SKM-1 (cell line): Measurements from ENCODE around the gene SLC27A4.

ENCODE experiments used
- DNase-seq: peaks from one replicate; lab custom pipeline; 2025; ENCODE audit not compliant: unreplicated experiment; lab: John Stamatoyannopoulos, UW

Gene SLC27A4

DNA sequence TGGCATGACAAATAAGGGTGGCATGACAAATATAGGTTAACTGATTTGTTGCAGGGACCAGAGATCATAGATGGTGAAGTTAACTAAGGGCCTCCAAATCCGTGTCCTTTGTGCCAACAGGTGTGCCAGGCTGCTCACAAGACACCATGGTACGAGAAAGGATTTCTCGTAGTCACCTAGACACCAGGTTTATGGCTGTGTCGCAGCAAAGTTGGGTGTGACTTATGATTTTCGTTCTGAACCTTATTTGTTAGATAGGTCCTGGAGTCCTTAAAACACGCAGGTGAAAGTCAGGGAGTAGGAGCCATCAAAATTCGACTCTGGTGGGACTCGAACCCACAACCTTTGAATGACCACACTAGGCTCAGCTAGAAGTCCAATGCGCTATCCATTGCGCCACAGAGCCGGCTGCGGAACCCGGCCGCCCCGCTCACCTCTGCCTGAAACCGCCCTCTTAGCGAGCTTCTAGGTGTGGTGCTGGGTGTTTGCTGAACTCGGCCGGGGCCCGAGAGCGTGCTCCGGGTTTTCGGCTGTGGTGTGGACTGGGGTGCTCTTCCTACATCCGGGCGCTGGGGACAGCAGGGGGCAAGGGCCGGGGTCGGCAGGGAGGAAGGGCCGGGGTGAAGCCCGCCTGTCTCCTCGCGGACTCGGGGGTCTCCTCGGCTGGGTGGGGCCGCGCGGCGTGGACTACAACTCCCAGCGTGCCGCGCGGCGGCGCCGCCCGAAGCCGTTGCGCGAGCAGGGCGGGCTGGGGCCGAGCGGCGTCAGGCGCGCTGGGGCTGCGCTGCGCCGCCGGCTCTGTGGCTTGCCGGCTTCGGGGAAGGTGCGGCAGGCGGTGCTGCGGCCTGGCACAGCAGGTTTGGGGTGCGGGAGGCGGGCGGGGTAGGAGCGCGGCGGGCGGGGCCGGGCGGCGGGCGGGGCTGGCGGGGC is at the start of gene SLC27A4:
TSS of gene SLC27A4 (plus strand) at position 767 of the 930 bp plus-strand sequence. CDS start 2,606 bp downstream, outside the sequence.
- DNase-seq: peak; percentile 26

DNA sequence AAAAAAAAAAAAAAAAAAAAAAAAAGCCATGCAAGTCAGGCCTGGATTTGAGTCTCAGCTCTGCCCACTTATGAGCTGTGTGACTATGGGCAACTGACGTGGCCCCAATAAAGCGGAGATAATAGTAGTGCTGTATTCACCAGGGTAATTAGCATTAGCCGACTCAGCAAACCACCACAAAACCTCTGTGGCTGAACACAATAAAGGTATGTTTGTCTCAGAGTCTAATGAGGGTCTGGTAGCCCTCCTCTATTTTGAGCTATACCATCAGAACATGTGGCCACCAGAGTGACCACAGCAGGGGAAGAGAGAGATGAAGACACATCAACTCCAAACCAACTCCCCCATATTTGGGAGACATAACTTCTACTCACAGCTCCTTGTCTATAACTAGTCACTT is 48.3 kb upstream of the SLC27A4 start:
- DNase-seq: no peak

DNA sequence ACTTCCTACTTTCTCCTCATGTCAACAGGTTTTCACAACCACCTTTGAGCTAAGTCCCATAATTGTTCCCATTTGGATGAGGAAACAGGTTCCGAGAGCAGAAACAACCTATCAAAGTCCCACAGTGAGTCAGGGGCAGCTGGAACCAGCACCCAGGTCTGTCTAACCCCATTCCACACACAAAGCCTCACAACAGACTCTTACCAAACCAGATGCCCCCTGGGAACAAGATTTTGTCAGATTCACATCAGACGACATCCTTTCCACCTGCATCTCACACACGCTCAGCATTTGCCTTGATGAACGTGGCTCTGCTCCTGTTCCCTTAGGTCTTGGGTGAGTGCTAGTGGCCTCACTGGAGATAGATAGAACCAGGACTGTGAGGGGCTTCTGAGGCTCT is 47.2 kb upstream of the SLC27A4 start:
- DNase-seq: no peak

DNA sequence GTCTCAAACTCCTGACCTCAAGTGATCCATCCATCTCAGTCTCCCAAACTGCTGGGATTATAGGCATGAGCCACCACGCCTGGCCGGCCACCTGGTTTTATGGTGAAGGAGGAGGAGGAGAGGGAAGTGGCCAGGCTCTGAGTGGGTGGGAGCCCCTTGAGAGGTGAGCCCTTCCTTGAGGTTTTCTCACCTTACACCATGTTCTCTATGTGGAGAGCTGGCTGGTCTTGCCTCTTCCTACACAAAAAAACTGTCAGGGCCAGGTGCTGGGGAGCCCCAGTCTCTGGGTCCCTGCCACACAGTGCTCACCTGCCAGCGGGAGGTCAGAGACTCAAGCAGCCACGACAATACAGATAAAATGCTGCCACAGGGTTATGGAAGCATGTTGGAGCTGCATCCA is 46.2 kb upstream of the SLC27A4 start:
- no peak for DNase-seq

DNA sequence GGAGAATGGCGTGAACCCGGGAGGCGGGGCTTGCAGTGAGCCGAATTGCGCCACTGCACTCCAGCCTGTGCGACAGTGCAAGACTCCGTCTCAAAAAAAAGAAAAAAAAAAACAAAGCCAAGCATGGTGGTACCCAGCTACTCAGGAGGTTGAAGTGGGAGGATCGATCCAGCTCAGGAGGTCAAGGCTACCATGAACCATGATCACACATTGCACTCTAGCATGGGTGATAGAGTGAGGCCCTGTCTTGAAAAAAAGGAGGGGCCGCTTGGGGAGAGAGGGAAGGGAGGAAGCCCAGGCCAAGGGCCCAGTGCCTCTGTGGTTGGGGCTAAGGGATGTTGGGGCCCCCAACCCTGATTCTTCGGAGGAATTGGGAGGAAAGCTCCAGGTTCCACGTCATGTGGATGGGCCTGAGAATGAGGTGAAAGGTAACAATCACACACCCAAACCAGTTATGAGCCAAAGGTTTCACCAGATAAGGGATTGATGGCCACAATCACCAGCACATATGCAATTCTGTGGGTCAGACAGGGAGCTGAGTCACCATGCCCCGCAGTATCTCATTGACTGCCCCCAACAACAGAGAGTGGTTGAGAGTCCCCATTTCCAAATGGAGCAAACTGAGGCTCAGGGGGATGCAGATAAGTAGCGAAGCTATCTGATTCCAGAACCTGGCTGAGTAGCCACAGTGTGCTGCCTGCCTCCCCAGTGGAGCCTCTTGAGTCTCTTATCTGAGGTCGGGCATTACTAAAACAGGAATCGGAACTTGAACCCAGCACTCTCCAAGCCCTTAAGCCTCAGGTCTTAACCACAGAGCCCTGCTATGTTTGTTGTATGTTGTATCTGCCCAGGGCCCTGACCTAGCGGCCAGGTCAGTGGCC is 43.7 kb upstream of the SLC27A4 start:
- no peak for DNase-seq

DNA sequence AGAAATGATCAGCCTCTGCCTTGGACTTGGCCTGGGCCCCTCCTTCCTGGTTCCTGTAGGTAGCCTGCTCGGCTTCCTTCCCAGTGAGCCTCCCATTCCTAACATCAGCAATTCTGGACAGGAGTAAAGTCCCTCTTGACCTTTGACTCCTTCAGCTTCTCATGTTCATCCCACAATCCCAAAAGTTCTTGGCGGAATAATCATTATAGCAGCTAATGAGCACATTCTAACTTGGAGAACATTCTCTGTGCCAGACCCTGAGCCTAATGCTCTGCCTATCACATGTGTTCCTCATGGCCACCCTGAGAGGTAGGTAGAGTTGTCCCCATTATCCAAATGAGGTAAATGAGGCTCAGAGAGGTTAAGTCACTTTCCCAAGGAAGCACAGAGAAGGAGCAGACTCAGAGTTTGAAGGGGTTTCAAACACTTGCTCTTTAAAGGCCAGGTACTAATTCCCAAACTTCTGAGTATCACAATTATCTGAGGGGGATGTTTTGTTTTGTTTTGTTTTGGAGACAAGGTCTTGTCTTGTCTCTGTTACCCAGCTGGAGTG is 43.0 kb upstream of the SLC27A4 start:
- DNase-seq: no peak

DNA sequence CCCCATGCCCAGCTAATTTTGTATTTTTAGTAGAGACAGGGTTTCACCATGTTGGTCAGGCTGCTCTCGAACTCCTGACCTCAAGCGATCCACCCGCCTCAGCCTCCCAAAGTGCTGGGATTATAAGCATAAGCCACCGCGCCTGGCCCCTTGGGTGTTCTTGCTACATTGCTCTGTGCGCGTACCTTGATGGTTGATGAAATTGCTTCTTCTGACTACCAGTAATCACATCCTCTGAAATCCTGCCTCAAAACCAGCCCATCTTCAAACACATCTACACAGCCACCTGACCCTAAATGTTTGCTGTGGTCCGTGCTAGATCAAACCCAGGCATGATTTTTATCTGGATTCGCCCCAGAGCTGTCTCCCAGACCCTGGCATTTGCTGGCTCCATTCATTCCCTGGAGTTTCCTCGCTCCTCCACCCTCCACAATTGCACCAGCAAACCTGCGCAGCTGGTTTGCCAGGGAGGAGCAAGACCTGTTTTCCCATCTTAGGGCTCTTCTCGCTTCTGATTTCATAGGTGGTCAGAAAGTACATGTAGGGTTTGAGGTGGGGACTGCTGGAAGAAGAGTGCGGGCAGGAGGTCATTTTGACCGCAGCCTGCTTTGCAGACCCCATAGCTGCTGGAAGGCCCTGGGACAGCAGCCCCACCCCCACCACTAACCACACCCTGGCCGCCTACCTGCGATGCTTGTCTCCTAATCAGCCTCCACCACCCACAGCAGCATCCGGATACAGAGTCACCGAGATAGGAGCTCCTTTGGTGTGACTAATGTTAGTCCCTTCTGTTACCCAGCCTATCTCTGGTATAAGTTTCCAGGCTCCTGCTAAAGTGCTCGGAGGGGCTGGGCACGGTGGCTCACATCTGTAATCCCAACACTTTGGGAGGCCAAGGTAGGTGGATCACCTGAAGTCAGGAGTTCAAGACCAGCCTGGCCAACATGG is 41.5 kb upstream of the SLC27A4 start:
- no peak for DNase-seq

DNA sequence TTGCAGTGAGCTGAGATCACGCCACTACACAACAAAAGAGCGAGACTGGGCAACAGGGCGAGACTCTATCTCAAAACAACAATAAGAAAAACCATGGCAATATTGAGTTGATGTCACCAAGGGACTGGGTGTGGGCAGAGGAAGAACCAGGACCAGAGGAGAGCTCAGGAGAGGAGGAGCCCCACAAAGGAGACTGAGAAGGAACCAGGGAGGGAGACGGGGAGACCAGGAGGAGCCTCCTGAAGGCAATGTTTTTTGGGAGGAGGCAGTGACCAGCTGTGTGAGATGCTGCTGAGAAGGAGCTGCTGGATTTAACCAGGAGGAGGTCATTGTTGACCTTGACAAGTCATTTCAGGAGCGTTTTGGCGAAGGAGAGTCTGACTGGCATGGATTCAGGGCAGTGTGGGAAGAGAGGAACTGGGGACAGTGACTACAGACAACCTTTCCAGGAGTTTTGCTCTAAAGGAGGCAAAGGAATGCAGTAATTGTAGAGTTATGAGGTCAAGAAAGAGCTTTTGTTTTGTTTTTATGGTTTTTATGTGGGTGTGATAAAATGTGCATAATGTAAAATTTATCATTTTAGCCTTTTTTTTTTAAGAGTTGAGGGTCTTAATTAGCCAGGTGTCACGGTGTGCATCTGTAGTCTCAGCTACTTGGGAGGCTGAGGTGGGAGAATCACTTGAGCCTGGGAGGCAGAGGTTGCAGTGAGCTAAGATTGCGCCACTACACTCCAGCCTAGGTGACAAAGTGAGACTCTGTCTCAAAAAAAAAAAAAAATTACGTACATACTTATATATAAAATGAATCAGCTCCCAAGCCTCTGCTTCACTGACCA is 36.0 kb upstream of the SLC27A4 start:
- DNase-seq: no peak

DNA sequence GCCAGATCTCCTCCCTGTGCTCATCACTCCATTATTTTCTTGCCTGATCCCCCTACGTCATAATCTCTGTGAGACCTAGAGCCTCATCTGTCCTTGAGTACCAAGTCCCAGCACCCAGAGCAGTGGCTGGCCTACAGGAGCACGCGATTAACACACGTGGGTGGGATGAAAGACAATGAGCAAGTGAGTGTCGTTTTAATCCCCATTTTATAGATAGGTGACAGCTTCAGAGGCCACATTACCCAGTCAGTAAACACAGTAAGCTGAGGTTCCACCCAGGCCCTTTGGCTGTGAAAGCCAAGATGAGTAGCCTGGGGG is 35.4 kb upstream of the SLC27A4 start:
- DNase-seq: no peak

DNA sequence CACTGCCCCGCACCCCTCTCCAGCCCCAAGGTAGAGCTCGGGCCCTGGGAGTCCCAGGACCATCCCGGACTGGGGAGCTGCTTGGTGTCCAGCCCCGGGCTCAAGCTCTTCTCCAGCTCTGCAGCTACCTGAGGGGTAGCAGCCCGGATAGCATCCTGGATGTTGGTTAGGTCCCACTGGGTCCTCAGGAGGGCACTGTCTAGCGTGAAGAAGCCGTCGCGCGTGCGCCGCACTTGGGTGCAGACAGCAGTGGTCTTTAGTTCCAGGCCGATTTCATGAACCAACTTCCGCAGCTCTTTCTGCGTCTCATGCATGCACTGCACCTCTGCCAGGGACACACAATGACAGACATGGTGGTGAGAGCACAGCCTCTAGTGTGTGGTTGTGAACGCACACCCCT is 30.8 kb upstream of the SLC27A4 start:
- no peak for DNase-seq

DNA sequence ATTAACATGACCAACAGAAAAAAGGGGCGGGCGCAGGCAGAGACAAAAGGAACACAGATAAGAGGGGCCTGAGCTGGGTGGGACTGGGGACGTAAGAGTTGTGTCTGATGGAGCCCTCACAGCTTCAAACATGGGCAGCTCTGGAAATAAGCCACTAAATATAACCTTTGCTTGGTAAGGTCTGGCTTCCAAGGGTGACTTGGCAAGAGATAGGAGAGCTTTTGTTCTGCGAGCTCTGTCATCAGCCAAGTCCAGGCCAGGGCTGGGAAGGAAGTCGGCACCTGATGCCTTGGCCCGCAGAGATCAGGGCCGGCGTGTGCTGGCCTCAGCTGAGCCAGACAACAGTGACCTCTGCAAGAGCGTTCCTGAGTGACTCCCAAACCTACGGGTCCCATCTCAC is 29.9 kb upstream of the SLC27A4 start:
- no peak for DNase-seq

DNA sequence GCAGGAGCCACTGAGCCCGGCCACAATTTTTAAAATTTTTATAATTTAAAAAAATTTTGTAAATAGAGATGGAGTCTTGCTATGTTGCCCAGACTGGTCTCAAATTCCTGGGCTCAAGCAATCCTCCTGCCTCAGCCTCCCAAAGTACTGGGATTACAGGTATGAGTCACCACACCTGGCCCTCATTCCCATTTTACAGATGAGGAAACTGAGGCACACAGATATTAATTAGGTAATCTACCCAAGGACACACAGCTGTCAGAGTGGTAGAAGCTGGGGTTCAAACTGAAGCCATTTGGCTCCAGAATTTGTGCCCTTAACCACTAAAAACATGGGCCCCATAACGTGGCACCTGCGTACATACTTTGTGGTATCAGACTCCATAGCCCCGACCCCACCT is 25.6 kb upstream of the SLC27A4 start:
- no peak for DNase-seq

DNA sequence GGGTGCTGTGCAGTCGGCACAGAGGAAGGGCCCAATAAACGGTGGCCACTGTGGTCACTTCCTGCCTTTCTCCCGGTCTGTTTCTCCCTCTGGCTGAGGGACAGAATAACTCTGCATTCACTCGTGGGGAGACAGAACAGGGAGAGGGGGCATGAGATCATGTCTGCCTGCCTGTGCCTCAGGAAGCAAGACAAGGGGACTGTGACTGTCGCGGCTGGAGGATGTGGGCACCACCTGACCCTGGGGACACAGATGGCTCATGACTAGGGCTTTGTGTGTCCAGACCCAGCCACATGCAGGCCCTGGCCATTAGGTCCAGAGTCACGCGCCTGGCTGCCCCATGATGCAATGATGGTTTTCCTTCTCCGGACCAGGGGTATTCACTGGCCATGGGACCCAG is 23.9 kb upstream of the SLC27A4 start:
- DNase-seq: no peak

DNA sequence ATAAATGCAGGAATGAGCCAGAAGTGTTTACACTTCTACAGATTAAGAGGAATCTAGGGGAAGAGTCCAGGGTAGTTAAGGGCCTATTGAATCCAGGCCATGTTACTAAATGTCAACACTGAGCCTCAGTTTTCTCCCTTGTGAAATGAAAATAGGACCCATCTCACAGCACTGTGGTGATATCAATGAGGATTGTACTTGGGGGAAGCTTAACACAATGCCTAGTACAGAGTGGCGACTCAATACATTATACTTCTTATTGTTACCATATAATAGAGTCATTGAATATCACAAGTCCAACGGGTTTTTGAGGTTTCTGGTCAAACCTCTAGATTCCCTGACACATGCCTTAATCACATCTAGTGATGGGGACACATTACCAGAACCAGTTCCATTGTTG is 22.7 kb upstream of the SLC27A4 start:
- DNase-seq: no peak

DNA sequence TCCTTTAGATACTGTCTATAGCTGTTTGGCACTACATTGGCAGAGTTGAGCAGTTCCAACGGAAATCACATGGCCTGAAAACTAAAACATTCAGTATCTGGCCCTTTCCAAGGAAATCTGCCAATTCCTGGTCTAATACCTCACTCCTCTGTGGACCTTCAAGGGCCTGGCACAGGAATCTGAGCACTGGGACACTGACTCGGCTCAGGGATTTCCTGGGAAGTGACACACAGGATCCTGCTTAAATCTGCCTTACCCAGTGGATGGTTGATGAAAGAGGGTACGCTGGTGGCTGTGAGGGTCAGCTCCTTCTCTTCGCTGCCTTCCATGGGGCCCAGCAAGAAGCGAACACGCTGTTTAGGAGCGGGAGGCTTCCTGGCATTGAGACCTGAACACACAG is 19.0 kb upstream of the SLC27A4 start:
- no peak for DNase-seq

DNA sequence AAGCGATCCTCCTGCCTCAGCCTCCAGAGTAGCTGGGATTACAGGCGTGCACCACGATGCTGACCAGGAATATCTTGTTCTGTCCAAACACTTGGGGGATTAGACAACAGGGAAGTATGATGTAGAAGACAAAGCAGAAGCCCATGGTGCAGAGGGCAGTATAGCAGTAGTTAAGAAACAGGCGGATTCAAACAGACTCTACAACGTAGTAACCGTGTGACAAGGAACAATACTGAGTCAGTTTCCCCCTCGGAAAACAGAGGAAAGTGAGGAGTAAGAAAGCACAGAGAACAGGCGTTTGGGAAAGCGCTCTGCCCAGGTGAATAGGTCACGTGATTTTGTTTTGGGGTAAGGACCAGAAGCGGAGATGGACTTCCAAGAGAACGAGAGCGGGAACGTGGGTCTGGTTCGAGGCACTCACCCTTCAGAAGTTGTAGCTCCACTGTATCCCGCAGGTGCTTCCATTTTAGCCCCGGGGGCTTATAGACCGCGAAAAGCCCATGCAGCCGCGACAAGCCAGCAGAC is 18.4 kb upstream of the SLC27A4 start:
- no peak for DNase-seq

DNA sequence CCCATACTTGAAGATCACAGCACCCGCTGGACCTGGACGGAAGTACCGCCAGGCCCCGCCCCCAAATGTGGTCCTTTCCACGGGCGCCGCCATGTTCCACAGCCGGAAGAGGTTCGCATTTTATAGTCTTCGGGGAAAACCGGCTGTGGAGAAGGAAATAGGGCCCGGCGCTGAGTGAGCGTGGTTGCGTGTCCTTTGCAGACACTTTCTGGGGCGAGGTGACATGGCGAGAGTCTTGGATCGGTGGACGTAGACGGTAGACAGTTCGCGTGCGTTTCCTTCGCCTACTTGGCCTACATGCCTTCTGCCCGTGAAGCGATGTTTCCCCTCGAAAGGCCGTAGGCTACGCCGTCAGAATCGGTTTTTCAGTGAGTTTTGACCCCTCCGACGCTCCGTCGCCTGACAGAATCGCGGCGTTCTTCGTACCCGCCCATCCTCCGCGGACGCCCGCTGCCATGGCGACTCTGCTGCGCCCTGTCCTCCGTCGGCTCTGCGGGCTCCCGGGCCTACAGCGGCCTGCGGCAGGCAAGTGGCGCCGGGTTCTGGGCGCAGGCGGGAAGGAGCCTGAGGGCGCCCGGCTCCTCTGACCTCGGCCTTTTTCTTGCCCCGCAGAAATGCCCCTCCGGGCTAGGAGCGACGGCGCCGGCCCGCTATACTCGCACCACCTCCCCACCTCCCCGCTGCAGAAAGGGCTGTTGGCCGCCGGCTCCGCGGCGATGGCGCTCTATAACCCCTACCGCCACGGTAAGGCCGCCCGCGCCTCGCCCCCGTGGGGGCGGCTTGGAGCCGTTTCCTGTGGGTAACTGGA is 17.7 kb upstream of the SLC27A4 start, which contains the start of the genes COQ4 and TRUB2:
TSS of gene COQ4 (plus strand) at position 436 of the 808 bp plus-strand sequence. CDS start at position 456, 20 bp downstream.
TSS of gene TRUB2 (minus strand) at position 44 of the 808 bp plus-strand sequence. CDS start at position 5, 39 bp downstream.
- peak; percentile 75 for DNase-seq

DNA sequence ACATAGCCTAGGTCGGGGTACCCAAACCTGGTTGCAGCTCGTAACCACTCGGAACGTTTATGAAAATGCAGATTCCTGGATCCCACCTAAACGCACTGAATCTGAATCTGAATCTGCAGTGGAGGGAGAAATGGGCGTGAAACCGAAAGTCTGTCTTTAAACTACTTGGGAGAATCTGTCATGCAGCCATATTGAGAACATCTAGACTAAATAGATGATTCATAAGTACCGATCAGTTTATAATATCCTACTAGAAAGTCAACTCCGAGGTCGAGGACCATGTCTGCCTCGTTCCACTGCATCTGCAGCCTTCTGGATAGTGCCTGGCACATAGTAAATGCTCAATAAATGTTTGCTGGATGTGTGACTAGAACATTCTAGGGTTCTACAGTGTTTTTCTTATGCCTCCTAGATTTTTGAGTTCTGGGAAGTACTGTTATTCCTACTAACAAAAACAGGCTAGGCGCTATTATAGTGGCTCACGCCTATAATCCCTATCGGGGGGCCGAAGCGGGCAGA is 17.1 kb upstream of the SLC27A4 start:
- DNase-seq: no peak
